ENCODE results near the gene TBC1D25. TPM values are rescaled to one million over a fixed set of nuclear protein-coding genes. Genes with fewer than 3 reads are reported as not detected.

The TBC1D25 gene
- total RNA-seq, 1 experiment from 2014 or later, result 7.5 TPM

- TF ChIP-seq ATF3 (CRISPR knock-in tag; conservative IDR thresholded peaks at IDR 0.05) (no peak), PREB (CRISPR knock-in tag; IDR thresholded peaks at IDR 0.05; ENCODE audit: borderline replicate concordance) (no peak), USF1 (CRISPR knock-in tag; IDR thresholded peaks at IDR 0.05) (no peak), ZNF512 (CRISPR knock-in tag; IDR thresholded peaks at IDR 0.05; ENCODE audit: borderline replicate concordance) (no peak)
These were observed 65.2 kb downstream of the TBC1D25 start (continued) for GRCh38 chrX:48604701-48605100.

GRCh38 chrX:48606091-48606490, 66.6 kb downstream of the TBC1D25 start:
- ATAC-seq, result peak; percentile 81
- CTCF ChIA-PET, result interaction anchor here (0.5 to 1.6 kb wide), 5 partner anchors 8 to 59 kb away, joined by 3 to 6 read pairs (median 3); no protein-coding TSS in a partner anchor
- peak; percentile 32 for DNase-seq (ENCODE audit: low spot score)
- no peaks in the 10 kb centered on the region for H3K9me3 Mint-ChIP-seq
- no peak for TF ChIP-seq KAT7 (CRISPR knock-in tag; IDR thresholded peaks at IDR 0.05; ENCODE audit: borderline replicate concordance)
- TF ChIP-seq CTCF (IDR thresholded peaks at IDR 0.05), result 0 out of 2 replicates have a peak, but pooled peaks have one; percentile 17
- H3K27me3 Mint-ChIP-seq (ENCODE audit: low read depth), result no peaks in the 10 kb centered on the region
- no peak overlapping the region for H3K4me3 Mint-ChIP-seq
- POLR2A ChIA-PET, result no interaction called here
- no peak overlapping the region for H3K27ac Mint-ChIP-seq
- H3K36me3 Mint-ChIP-seq, result peaks cover 2% of the 10 kb centered on the region; the same call in 1 of the 2 replicates
- peaks cover 9% of the 10 kb centered on the region; the same call in 1 of the 2 replicates for H3K4me1 Mint-ChIP-seq

- no peak for ATAC-seq
- H3K4me1 Mint-ChIP-seq, result 0 out of 2 replicates have a peak, but pooled peaks cover 6% of the 10 kb centered on the region
- H3K4me3 Mint-ChIP-seq, result no peak overlapping the region
- no peaks in the 10 kb centered on the region for H3K27me3 Mint-ChIP-seq (ENCODE audit: low read depth)
- CTCF ChIA-PET, result no interaction called here
- H3K36me3 Mint-ChIP-seq, result no peaks in the 10 kb centered on the region
- POLR2A ChIA-PET, result no interaction called here
- H3K9me3 Mint-ChIP-seq, result no peaks in the 10 kb centered on the region
- DNase-seq (ENCODE audit: low spot score), result no peak
- no peak overlapping the region for H3K27ac Mint-ChIP-seq
- no peak for TF ChIP-seq ELF4 (CRISPR knock-in tag; IDR thresholded peaks at IDR 0.05; ENCODE audit: low read depth)
- no peak for TF ChIP-seq NR3C1 (CRISPR knock-in tag; conservative IDR thresholded peaks at IDR 0.05; ENCODE audit: low read depth)
- no peak for TF ChIP-seq ZNF416 (CRISPR knock-in tag; IDR thresholded peaks at IDR 0.05)
- no peak for TF ChIP-seq ZMAT4 (CRISPR knock-in tag; IDR thresholded peaks at IDR 0.05)
- no peak for TF ChIP-seq RORB (CRISPR knock-in tag; IDR thresholded peaks at IDR 0.05)
- no peak for TF ChIP-seq ESRRA (CRISPR knock-in tag; IDR thresholded peaks at IDR 0.05; ENCODE audit: borderline replicate concordance)
- TF ChIP-seq TEAD1 (CRISPR knock-in tag; IDR thresholded peaks at IDR 0.05), result no peak
These were observed 72.2 kb downstream of the TBC1D25 start for GRCh38 chrX:48611703-48612102.

Other genes with a start within 250 kb of the TBC1D25 start
- gene SSX3, start 183.0 kb upstream of the TBC1D25 start, total RNA-seq (2021), result 0.25 TPM in 1 of 3 replicates, not detected in the others
- gene SSX4, start 156.2 kb upstream of the TBC1D25 start, total RNA-seq (2021), result 0.17 TPM in 1 of 3 replicates, not detected in the others
- gene SSX4B, start 127.8 kb upstream of the TBC1D25 start, total RNA-seq (2021), result 0.17 TPM in 1 of 3 replicates, not detected in the others
- gene SLC38A5, start 69.5 kb upstream of the TBC1D25 start, total RNA-seq (2021), result 30.9 to 50.6 TPM (median 34.6 TPM) in 3 replicates
- 50.2 to 54.5 TPM (median 53.9 TPM) in 3 replicates for gene FTSJ1, start 63.5 kb upstream of the TBC1D25 start, total RNA-seq (2021)
- 16.4 to 19.7 TPM (median 16.9 TPM) in 3 replicates for gene PORCN, start 30.7 kb upstream of the TBC1D25 start, total RNA-seq (2021)
- 129 to 145 TPM (median 138 TPM) in 3 replicates for gene EBP, start 17.9 kb upstream of the TBC1D25 start, total RNA-seq (2021)
- gene RBM3, start 34.8 kb downstream of the TBC1D25 start, total RNA-seq (2021), result 97.7 to 148 TPM (median 99.6 TPM) in 3 replicates
- 28.0 to 37.4 TPM (median 30.4 TPM) in 3 replicates for gene WDR13, start 57.8 kb downstream of the TBC1D25 start, total RNA-seq (2021)
- 0.79 to 1.6 TPM (median 0.96 TPM) in 3 replicates for gene WAS, start 144.1 kb downstream of the TBC1D25 start, total RNA-seq (2021)
- 14.2 to 16.5 TPM (median 16.4 TPM) in 3 replicates for gene SUV39H1, start 157.0 kb downstream of the TBC1D25 start, total RNA-seq (2021)
- gene GLOD5, start 222.0 kb downstream of the TBC1D25 start, total RNA-seq (2021), result 0.27 TPM in 1 of 3 replicates, not detected in the others
- gene GATA1, start 246.9 kb downstream of the TBC1D25 start, total RNA-seq (2021), result 0.25 to 0.27 TPM (median 0.26 TPM) in 3 replicates

Measured in WTC11 (cell line).